ENCODE measurements around the gene WDR64. TPM values are rescaled to one million over a fixed set of nuclear protein-coding genes. Genes with fewer than 3 reads are reported as not detected.

WDR64 gene
- total and polyA plus RNA-seq, 2 of the 13 experiments (the other 11 are each of a cell fraction or from before 2014, with no cell fraction given) = not detected

Other genes with a start within 250 kb of the WDR64 start
- 152 and 211 TPM in 2 replicates for gene FH, start 132.5 kb upstream of the WDR64 start, total RNA-seq (2016; rRNA removed; fragmentation: Illumina TruSeq; extraction: Trizol)
- gene FH, start 132.5 kb upstream of the WDR64 start, polyA plus RNA-seq (2011; rRNA removed) = 31.6 and 39.2 TPM in 2 replicates
- gene KMO, start 119.9 kb upstream of the WDR64 start, total RNA-seq (2016; rRNA removed; fragmentation: Illumina TruSeq; extraction: Trizol) = not detected in 2 replicates
- 0.01 TPM in 2 replicates for gene KMO, start 119.9 kb upstream of the WDR64 start, polyA plus RNA-seq (2011; rRNA removed)
- 16.7 and 21.0 TPM in 2 replicates for gene CHML, start 11.9 kb upstream of the WDR64 start, total RNA-seq (2016; rRNA removed; fragmentation: Illumina TruSeq; extraction: Trizol)
- gene CHML, start 11.9 kb upstream of the WDR64 start, polyA plus RNA-seq (2011; rRNA removed) = 5.2 TPM in 2 replicates
- gene OPN3, start 11.9 kb upstream of the WDR64 start, total RNA-seq (2016; rRNA removed; fragmentation: Illumina TruSeq; extraction: Trizol) = 17.2 and 17.4 TPM in 2 replicates
- 15.8 and 23.0 TPM in 2 replicates for gene OPN3, start 11.9 kb upstream of the WDR64 start, polyA plus RNA-seq (2011; rRNA removed)
- gene EXO1, start 195.9 kb downstream of the WDR64 start, total RNA-seq (2016; rRNA removed; fragmentation: Illumina TruSeq; extraction: Trizol) = 26.1 and 35.6 TPM in 2 replicates
- 1.6 and 3.2 TPM in 2 replicates for gene EXO1, start 195.9 kb downstream of the WDR64 start, polyA plus RNA-seq (2011; rRNA removed)